ENCODE data around the gene PAWR. TPM values are rescaled to one million over a fixed set of nuclear protein-coding genes. Genes with fewer than 3 reads are reported as not detected.

The PAWR gene
- polyA plus RNA-seq, 2 of the 4 experiments (the other 2 are of a cell fraction): 40.8 to 55.2 TPM

DNA sequence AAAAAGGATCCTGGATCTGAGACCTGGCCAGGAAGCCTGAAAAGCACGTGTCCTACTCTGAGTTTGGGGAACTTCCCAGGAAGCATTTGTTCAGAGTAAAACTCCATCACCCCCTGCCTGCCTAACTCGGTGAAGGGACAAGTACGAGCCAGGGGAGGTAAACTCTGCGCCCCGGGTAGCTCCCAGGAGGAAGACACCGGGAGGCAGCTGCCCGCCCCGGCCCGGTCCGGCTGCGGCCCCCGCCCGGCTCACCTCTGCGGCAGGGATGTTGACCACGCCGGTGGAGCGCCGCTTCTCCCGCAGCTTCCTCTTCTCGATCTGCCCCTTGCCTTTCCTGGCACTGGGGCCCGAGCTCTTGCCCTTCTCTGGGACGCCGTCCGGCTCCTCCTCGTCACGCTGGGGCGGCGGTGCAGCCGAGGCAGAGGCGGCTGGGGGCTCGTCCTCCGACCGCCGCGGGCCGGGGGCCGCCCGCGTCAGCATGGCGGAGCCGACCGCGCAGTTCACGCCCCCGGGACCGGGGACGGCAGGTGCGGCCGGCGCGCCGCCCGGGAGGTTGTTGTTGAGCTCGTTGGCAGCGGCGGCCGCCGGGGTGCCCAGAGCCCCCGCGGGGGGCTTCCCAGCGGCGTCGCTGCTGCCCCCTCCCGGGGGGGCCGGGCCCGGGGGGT lies 1.2 kb downstream of the PAWR start (continued):
- TF ChIP-seq, protein P1, sequence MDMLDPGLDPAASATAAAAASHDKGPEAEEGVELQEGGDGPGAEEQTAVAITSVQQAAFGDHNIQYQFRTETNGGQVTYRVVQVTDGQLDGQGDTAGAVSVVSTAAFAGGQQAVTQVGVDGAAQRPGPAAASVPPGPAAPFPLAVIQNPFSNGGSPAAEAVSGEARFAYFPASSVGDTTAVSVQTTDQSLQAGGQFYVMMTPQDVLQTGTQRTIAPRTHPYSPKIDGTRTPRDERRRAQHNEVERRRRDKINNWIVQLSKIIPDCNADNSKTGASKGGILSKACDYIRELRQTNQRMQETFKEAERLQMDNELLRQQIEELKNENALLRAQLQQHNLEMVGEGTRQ (IDR thresholded peaks at IDR 0.05): peak; percentile 67; the same call in 1 of the 2 replicates
- TF ChIP-seq HOXB13 (CRISPR knock-in tag; IDR thresholded peaks at IDR 0.05; ENCODE audit: low read depth) (no peak), NPAS2 (CRISPR knock-in tag; IDR thresholded peaks at IDR 0.05; ENCODE audit: borderline replicate concordance) (no peak), JUNB (IDR thresholded peaks at IDR 0.05) (no peak)

DNA sequence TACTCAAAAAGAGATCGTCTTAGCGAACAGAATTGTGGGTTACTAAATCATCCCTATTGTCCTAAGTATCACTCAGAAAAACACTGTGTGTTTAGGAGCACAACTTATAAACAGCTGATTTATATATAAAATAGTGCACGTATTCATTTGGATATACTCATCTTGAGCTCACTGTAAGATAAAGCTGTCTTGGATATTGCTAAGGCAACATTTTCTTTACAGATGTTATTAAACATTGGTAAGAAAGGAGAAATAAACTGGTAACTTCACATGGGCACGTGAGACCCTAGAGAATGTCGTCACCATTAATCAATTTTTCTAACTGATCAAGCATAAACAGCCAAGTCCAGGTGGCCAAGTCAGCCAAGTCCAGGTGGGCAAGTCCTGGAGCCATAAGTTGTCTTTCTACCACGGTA lies 1.7 kb downstream of the PAWR start:
- DNase-seq (ENCODE audit: low read depth in 1 of 2, low spot score in 1 of 2): peak in 1 of 2 experiments; percentile 44
- H3K4me3 ChIP-seq: peak overlapping the region; percentile 88
- POLR2A ChIA-PET: interaction anchor here (1.0 to 3.1 kb wide), 2 partner anchors 27 to 142 kb away, joined by 5 to 8 read pairs; no protein-coding TSS in a partner anchor
- H3K4me1 ChIP-seq: peaks cover 46% of the 10 kb centered on the region
- H3K4me2 ChIP-seq: peak overlapping the region; percentile 90
- H3K27ac ChIP-seq: peak overlapping the region; percentile 93 to 98
- WGBS (ENCODE audit: missing lambda C conversion rate): 0% methylated on average over 6 of the region's 6 CpGs
- no peak for FAIRE-seq
- CTCF ChIA-PET: interaction anchor here (0.8 to 2.6 kb wide), 9 partner anchors 10 to 498 kb away, joined by 3 to 9 read pairs (median 4); no protein-coding TSS in a partner anchor
- H3K9me3 ChIP-seq: no peaks in the 10 kb centered on the region
- no peak for ATAC-seq
- TF ChIP-seq TFCP2L1 (CRISPR knock-in tag; IDR thresholded peaks at IDR 0.05) (0 out of 2 replicates have a peak, but pooled peaks have one; percentile 66), CBX8 (IDR thresholded peaks at IDR 0.05) (no peak)

DNA sequence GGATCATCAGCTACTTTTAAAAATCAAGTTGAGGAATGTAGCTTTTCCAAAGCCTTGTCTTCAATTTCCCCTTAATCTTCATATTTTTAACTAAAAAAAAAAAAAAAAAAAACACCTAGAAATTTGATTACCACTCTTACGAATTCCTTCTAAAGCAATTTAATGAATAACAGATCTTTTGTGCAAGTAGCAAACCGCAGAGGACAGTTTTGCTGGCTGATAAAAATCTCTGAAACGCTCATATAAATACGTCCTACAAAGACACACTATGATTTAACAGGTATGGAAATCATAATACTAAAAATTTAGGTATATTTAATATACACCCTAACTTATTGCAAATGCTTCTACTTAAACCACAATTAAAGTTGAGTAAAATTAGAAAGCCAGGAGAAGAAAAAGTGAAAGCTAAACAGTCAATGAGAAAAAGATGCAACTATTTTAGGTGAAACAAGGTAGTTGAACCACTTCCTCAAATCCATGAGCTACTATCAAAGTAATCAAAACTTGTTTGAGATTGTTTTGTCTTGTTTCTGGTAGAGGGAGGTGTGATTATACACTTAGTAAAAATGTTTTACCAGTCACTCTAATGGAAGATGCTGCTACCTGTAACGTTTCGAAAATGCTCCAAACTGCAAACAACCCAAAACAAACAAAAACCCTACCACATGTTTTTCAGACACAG lies 2.2 kb downstream of the PAWR start:
- ATAC-seq (no peak), FAIRE-seq (peak; percentile 46), DNase-seq (ENCODE audit: low read depth in 1 of 2, low spot score in 1 of 2) (no peak)
- Histone ChIP-seq H3K27ac (peak overlapping the region; percentile 93 to 98), H3K4me1 (peaks cover 47% of the 10 kb centered on the region), H3K9me3 (no peaks in the 10 kb centered on the region), H3K4me3 (peak overlapping the region; percentile 88), H3K4me2 (peak overlapping the region; percentile 90)
- CTCF ChIA-PET: interaction anchor here (1.0 to 2.6 kb wide), 5 partner anchors 9 to 499 kb away, joined by 3 to 9 read pairs (median 6); no protein-coding TSS in a partner anchor
- TF ChIP-seq ESRRA (IDR thresholded peaks at IDR 0.05; ENCODE audit: borderline replicate concordance, low read length) (no peak), CEBPB (IDR thresholded peaks at IDR 0.05) (no peak), CHD2 (IDR thresholded peaks at IDR 0.05; ENCODE audit: low read length, partially characterized antibody) (no peak), FOSL2 (IDR thresholded peaks at IDR 0.05) (no peak), FOSL2 (CRISPR knock-in tag; IDR thresholded peaks at IDR 0.05) (no peak), KDM5A (IDR thresholded peaks at IDR 0.05) (no peak), RARB (CRISPR knock-in tag; IDR thresholded peaks at IDR 0.05) (no peak), NR3C1 (IDR thresholded peaks at IDR 0.05) (no peak), TP53 (CRISPR knock-in tag; IDR thresholded peaks at IDR 0.05) (no peak), CHD4 (IDR thresholded peaks at IDR 0.05; ENCODE audit: borderline replicate concordance) (no peak), BHLHE40 (IDR thresholded peaks at IDR 0.05; ENCODE audit: low read depth, low read length) (no peak), PHF8 (IDR thresholded peaks at IDR 0.05; ENCODE audit: borderline replicate concordance, low read depth) (no peak), HDAC2 (IDR thresholded peaks at IDR 0.05) (no peak), ZSCAN20 (CRISPR knock-in tag; IDR thresholded peaks at IDR 0.05) (no peak)
- under 1% methylated on average over 6 of the region's 6 CpGs for WGBS (ENCODE audit: missing lambda C conversion rate)
- POLR2A ChIA-PET: interaction anchor here (0.6 to 0.7 kb wide), 2 partner anchors 9 to 29 kb away, joined by 3 to 4 read pairs; no protein-coding TSS in a partner anchor

DNA sequence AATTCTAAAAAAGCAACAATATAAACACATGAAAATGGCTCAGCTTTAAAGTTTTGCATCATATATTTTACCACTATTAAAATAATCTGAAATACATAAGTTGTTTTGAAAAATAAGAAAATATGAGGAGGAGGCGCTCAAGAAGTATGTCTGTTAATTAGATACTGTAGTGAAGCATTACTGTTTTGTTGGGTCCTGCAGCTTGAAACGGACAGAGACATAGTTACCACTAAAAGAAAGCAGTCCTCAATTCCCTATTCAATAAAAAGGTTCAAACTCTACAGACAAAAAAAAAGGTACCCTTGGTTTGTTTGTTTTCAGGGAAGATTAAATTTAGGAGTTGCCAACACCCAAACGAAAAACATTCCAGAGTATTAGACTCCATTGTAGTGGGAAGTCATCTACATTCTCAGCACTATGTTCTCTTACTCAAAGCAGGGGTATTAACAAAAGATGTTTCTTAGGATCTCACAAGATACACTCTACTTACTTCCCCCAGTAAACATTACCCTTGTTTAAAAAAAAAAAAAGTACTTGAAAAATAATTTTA lies 3.0 kb downstream of the PAWR start:
- ATAC-seq (no peak), DNase-seq (ENCODE audit: low read depth in 1 of 2, low spot score in 1 of 2) (no peak), FAIRE-seq (no peak)
- 2% methylated on average over 3 of the region's 3 CpGs for WGBS (ENCODE audit: missing lambda C conversion rate)
- H3K4me1 ChIP-seq: peaks cover 47% of the 10 kb centered on the region
- H3K9me3 ChIP-seq: no peaks in the 10 kb centered on the region
- TF ChIP-seq BHLHE40 (IDR thresholded peaks at IDR 0.05; ENCODE audit: low read depth, low read length) (no peak), SMC3 (IDR thresholded peaks at IDR 0.05) (no peak), RNF2 (IDR thresholded peaks at IDR 0.05; ENCODE audit: borderline replicate concordance, low read depth) (no peak), JUNB (IDR thresholded peaks at IDR 0.05) (no peak), HOXB13 (CRISPR knock-in tag; IDR thresholded peaks at IDR 0.05; ENCODE audit: low read depth) (no peak), TFCP2L1 (CRISPR knock-in tag; IDR thresholded peaks at IDR 0.05) (no peak), KDM5A (IDR thresholded peaks at IDR 0.05) (no peak)
- peak overlapping the region; percentile 88 for H3K4me3 ChIP-seq
- CTCF ChIA-PET: interaction anchor here (1.2 to 2.6 kb wide), 5 partner anchors 8 to 499 kb away, joined by 3 to 9 read pairs (median 6); no protein-coding TSS in a partner anchor
- H3K27ac ChIP-seq: peak overlapping the region; percentile 93 to 98
- H3K4me2 ChIP-seq: peak overlapping the region; percentile 90
- POLR2A ChIA-PET: interaction anchor here (0.6 to 0.7 kb wide), 3 partner anchors 8 to 29 kb away, joined by 3 to 4 read pairs (median 3); no protein-coding TSS in a partner anchor
